HG03097 (cell line): Measurements from ENCODE around the gene ZNF473.
"Not testable (repeated sequence)": the region's sequence is repeated elsewhere in the genome, so short reads cannot be mapped to it uniquely, and the experiment has no call there.

ENCODE experiments used
- ATAC-seq: cut with Tn5 transposase; IDR thresholded peaks from one replicate; pipeline ENCODE4 v1.9.1; 2021; ENCODE audit not compliant: unreplicated experiment, low FRiP score

Gene ZNF473

DNA sequence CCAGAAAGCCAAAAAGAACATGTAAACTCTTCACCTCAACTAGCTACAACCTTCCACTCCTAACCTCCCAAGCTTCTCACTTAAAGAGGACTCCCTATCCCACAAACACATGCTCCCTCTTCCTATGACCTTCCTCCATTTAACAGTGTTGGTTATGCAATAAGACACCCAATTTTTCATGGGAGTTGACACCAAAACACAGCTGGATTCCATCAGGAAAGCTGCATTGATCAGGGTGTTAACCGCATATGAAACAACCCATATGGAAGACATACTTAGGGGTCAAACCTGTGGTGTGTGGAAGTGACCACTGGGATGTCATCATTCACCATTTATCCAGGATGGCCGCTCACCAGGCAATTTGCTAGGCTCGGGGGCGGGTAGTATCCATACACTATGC is 21.9 kb downstream of the ZNF473 start:
- ATAC-seq, result no peak

DNA sequence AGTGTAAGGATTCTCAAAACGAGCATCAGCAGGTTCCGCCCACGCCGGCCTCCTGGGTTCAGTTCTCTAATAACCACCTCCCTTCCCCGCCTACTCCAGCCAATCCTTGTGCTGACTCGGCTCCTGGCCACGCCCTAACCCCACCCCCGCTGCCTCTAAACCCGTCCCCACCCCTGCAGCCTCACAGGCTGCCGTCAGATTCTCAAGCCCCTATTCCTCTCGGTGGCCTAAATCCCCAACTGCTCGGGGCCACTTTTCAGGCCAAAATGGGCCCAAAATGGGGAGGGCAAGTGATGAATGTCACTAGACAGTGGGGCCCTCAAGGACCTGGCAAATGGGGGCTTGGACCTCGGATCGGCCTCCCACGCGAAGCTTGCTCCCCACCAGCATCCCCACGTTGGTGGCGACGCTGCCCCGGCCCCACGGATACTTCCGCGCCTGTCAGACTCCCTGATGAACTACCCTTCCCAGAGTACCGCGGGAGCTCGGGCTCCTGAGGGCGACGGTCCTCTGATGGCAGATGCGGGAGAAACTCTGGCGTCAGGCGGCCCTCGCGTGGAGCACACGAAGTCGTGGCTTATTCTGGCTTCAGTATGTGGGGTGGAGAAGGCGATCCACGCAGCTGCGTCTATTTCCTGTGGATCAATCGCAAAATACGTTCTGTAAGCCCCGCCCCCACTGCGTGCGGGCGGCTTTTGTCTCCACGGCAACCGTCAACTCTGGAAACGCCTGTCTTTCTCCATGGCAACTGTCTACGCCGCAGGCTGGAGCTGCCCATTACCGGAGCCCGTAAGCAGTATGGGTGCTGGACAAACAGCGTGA is 24.8 kb downstream of the ZNF473 start:
- ATAC-seq, result no peak

DNA sequence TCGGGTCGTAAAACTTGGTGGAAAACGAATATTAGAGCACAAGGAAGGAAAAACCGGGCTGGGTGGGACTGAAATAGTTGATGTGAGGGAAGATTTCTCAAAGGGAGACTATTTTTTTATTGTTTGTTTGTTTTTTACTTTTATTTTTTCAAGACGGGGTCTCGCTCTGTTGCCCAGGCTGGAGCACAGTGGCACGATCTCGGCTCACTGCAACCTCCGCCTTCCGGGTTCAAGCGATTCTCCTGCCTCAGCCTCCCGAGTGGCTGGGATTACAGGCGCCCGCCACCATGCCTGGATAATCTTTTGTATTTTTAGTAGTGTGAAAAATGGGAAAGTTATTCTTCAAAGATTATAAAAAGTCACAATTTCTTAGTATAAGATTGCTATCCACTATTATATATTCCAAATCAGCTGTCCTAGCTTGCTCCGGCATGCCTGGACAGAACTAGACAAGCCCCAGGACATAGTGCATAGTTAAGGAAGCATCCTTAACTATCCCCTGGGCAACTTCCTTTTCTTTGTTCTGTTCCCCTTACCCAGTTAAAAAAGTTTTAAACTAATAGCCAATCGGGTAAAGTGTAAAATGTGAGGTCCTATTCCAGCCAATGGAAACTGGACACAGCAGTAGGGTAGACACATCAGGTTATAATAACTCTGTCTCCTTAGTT is 25.6 kb downstream of the ZNF473 start:
- not testable (repeated sequence) for ATAC-seq

DNA sequence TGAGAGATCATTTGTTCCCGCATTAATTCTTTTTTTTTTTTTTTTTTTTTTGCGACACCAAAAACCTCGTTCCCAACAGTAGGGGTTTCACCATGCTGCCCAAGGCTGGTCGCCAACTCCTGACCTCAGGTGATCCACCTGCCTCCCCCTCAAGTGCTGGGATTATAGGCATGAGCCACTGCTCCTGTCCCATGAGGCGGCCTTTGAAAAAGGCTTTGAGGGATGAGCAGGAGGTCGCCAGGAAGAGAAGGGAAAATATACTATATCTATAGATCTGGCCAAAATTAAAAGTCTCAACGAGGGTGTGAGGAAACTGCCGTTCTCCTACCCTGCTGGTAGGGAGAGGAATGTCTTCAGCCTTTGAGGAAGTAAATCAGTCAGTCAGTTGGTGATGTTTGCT is 26.2 kb downstream of the ZNF473 start:
- no peak for ATAC-seq

DNA sequence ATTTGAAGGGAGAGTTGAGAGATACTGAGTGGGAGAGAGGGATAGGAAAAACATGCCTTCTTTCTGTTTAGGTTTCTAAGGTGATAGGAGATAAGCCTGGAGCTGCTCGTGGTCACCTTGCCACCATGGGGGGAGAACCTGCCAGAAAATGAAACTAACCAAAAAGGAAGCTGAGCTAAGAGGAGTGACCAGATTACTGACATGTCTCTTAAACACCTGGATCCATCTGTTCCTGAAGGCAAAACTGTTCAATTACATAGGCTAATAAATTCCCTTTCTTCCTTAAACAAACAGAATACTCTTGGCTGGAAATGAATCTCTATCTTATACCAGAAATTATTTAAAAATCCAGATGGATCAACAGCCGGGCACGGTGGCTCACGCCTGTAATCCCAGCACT is 27.3 kb downstream of the ZNF473 start:
- ATAC-seq, result no peak

DNA sequence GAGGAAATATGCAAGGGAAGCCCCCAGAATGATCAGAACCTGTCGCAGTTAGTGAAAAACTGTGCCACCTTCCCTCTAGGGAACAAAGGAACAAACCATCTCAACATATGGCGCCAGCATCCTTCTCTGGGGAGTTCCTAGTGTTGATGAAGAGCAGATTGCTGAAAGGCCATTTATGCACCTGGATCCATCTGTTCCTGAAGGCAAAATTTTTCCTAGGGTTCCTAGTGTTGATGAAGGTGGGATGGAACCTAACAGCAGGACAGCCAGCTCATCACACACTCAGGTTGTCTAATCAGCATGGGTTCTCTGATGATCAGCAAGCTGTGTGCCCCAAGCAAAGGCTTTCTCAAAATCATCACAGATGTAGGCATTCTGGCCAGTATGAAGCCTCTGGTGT is 32.6 kb downstream of the ZNF473 start:
- no peak for ATAC-seq

DNA sequence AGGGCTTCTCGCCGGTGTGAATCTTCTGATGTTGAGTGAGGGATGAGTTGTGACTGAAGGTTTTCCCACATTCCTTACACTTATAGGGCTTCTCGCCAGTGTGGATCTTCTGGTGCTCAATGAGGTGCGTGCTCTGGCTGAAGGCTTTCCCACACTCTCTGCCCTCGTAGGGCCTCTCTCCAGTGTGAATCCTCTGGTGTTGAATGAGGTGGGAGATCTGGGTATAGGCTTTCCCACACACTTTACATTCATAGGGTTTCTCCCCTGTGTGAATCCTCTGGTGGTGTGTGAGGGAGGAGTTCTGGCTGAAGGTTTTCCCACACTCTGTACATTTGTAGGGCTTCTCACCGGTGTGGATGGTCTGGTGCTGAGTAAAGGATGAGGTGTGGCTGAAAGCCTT is 33.2 kb downstream of the ZNF473 start:
- ATAC-seq, result no peak

DNA sequence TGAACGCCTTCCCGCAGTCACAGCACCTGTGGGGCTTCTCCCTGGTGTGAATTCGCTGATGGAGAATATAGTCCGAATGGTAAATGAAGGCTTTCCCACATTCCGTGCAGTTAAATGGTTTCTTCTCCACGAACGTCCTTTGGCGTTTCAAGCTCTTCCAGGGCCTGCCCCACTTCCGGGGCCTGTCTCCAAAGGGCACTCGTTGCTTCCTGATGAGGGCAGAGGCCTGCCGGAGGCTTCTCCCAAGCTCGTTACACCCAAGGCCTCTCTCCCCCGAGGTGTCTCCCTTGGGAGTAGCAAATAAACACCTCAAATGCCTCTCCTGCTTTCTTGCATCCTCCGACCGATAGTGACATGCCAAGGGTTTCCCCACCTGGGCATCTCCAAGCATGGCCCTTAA is 34.3 kb downstream of the ZNF473 start:
- ATAC-seq, result no peak

DNA sequence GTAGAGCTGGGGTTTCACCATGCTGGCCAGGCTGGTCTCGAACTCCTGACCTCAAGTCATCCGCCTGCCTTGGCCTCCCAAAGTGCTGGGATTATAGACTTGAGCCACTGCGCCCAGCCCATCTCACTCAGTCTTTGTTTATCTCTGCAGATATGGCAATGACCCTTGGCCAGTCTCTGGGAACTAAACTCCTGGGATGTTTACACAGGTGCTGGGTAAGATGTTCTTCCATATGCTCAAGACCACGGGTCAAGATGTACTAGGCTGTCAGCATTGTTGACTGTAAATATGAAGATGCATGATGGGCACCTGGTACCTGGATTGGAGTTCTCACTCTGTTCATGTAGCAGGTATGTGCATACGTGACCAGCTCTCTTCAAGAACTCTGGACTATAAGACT is 35.8 kb downstream of the ZNF473 start:
- no peak for ATAC-seq

DNA sequence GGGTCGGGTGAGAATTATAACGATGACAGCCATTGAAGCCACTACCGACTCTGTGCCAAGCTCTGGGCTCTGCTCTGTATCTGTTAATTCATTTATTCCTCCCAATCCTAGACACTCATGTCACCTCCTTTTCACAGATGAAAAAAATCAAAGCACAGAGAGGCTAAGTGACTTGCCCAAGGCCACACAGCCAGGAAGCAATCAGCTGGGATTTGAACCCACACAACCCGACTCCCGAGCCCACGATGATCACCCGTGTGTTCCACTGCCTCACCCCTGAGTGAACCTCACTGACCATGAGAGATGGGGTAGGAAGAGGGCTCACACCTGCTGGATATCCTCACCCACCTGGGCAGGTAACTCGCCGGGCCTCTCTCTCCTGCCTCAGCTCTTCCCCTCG is 40.1 kb downstream of the ZNF473 start:
- ATAC-seq, result no peak

DNA sequence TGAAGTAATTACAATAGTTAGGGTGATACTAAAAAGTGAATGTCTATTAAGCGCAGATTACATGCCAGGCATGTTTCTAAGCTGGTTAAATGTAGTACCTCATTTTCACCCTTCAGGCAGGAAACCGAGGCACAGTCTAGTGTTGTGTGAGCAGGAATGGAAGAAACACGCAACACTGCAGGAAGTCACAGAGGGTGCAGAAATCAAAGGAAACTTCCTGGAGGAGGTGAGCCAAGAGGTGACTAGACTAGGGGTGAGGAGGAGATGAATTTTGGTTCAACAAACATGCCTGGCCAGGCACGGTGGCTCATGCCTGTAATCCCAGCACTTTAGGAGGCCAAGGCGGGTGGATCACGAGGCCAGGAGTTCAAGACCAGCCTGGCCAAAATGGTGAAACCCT is 41.8 kb downstream of the ZNF473 start:
- no peak for ATAC-seq

DNA sequence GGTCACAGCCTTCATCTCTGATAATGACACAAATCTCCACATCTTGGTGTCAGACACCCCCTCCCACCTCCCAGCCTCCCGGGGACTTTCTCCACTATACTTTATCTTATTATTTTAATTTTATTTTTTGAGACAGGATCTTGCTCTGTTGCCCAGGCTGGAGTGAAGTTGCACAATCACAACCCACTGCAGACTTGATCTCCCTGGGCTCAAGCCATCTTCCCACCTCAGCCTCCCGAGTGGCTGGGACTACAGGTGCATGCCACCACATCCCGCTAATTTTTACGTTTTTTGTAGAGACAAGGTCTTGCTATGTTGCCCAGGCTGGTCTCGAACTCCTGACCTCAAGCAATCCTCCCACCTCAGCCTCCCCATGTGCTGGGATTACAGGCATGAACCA is 42.6 kb downstream of the ZNF473 start:
- not testable (repeated sequence) for ATAC-seq

DNA sequence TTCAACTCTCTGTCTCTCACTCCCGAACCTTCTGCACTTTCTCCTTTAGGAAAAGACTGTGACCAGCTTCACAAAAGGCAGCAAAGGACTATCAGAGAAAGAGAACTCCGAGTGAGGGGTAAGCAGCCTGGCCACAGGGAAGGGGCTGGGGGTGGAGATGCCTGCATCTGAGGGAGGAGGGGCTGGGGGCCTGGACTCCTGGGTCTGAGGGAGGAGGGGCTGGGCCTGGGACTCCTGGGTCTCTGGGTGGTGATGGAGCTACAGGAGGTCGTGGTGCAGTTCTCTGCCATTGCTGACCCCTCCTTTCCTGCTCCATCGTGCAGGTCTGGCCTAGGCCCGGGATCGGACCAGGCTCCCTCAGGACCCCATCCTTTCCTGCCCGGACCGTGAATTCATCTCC is 49.3 kb downstream of the ZNF473 start:
- ATAC-seq, result not testable (repeated sequence)

DNA sequence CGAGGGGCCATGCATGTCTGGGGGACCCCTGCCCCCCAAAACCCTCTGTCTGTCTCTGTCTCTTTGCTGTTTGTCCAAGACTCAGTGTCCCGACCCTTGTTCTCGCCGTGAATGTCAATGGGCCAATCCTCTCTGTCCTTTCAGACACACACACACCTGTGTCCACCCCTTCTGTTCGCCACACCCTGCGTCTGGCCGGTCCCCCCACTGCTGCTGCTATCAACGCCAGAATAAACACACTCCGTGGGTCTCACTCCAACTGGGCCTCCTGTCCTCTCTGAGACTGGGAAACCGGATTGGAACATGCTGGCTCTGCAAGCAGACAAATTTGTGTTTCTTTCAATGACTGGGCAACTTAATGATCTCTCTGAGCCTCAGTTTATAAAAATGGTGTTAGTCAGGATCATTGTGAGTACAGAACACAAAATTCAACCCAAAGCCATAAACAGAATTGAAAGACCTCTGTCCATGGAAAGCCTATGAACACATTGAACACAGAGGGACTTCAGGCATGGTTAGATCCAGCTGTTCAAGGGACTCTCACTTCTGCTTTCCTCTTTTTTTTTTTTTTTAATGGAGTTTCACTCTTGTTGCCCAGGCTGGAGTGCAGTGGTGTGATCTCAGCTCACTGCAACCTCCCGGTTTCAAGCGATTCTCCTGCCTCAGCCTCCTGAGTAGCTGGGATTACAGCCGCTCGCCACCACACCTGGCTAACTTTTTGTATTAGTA is 50.0 kb downstream of the ZNF473 start:
- not testable (repeated sequence) for ATAC-seq

DNA sequence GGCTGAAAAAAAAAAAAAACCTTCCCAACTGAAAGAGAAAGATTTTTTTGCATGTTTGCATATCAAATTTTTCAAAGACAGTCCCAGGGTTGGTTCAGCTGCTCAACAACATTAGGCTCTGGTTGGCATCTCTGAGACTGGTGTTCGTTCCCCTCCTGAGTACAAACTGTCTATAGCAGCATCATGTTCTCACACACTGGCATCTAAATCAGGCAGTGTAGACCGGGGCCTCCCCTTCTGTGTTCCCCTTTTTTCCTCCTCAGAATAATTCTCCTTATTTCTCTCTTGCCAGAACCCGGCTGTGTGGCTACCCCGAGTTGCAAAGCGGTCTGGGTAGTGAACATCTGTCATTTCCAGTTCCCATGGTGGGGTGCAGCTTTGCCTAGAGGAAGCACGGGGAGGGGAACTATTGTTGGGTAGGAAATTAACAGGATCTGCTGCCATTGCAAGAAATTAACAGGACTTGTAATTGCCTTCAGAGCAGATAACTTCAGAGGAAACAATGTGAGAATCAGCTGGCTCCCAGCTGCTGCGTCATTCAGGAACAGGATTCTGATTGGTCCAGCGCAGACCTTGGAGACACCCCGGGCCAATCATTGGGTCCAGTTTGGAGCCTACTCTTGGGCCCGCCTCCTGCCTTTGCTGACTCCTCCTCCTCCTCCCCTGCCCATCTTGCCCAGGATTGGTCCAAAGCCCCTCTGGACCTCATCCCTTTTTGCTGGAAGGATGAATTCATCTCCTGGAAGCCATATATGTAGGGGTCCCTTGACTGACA is 51.0 kb downstream of the ZNF473 start:
- ATAC-seq, result not testable (repeated sequence)

DNA sequence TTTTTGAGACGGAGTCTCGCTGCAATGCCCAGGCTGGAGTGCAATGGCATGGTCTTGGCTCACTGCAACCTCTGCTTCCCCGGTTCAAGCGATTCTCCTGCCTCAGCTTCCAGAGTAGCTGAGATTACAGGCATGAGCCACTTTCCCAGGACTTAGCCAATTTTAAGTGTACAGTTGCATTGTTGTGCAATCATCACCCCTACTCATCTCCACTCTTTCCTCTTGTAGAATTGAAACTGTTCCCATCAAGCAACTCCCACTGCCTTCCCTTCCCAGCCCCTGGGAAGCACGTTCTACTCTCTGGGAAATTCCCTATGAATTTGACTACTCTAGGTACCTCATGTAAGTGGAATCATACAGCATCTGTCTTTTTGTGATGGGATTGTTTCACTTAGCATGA is 53.2 kb downstream of the ZNF473 start:
- ATAC-seq, result not testable (repeated sequence)

DNA sequence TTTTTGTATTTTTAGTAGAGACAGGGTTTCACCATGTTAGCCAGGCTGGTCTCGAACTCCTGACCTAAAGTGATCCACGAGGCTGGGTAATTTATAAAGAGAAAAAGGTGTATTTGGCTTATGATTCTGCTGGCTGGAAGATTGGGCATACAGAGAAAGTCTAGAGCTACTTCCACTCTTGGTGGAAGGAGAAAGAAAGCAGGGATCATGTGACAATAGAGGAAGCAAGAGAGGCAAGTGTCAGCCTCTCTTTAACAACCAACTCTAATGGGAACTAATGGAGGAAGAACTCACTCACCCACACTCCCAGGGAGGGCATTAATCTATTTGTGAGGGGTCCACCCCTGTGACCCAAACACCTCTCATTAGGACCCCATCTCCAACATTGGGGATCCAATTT is 58.6 kb downstream of the ZNF473 start:
- not testable (repeated sequence) for ATAC-seq

DNA sequence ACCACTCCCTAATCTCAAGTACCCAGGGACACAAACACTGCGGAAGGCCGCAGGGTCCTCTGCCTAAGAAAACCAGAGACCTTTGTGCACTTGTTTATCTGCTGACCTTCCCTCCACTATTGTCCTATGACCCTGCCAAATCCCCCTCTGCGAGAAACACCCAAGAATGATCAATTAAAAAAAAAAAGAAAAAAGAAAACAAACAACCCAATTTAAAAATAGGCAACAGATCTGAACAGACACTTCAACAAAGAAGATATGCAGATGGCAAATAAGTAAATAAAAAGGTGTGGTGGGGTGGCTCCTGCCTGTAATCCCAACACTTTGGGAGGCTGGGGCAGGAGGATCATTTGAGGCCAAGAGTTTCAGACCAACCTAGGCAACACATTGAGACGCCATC is 61.3 kb downstream of the ZNF473 start:
- ATAC-seq, result not testable (repeated sequence)

DNA sequence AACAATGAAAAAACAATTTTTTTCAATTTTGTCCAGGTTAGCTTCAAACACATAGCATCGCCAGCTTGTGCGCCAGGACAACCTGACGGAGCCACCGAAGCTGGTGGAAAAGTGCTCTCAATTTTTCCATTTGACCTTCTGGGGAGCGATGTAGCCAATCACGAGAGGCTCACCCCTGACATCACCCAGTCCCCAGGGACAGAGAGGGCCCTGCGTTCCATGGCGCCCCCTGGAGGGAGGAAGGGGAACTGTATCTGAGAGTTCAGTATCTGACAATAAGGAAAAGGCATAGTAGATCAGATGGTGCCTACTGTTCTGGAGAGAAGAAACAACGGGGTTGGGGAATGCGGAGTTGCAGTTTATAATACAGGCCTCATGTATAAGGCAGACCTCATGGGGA is 64.9 kb downstream of the ZNF473 start:
- ATAC-seq, result not testable (repeated sequence)

DNA sequence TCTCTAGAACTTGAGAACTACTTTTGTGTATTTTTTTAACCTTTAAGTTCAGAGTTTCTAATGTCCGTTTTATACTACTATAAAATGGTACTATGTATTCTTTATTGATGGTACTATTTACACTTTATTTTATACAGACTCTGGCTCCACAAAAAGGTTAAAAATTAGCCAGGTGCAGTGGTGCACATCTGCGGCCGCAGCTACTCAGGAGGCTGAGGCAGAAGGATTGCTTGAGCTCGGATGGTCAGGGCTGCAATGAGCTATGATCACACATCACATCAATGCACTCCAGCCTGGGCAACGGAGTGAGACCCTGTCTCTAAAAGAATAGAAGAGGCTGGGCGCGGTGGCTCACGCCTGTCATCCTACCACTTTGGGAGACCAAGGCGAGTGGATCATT is 66.0 kb downstream of the ZNF473 start:
- not testable (repeated sequence) for ATAC-seq

DNA sequence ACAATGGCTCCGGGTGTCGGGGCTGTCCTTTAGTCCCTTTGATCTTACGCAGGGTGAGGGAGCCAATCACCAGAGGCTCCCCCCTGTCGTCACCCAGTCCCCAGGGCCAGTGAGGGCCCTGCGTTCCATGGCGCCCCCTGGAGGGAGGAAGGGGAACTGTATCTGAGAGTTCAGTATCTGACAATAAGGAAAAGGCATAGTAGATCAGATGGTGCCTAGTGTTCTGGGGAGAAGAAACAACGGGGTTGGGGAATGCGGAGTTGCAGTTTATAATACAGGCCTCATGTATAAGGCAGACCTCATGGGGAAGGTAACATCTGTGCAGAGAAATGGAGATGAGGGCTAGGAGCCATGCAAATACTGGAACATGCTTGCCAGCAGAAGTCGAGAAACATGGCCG is 66.8 kb downstream of the ZNF473 start:
- ATAC-seq, result not testable (repeated sequence)
